HepG2 (cell line): ENCODE measurements around the gene CASS4. TPM values are rescaled to one million over a fixed set of nuclear protein-coding genes. Genes with fewer than 3 reads are reported as not detected.

Experiments
- ARNT2 ChIP-seq: sonication (generic); formaldehyde crosslinking; IDR thresholded peaks from 2 replicates; pipeline ENCODE4 v1.8.0; 2022; ENCODE audit warnings: mild to moderate bottlenecking, low read depth, missing genetic modification reagents, moderate library complexity
- ARNTL ChIP-seq: sonication (generic); formaldehyde crosslinking; IDR thresholded peaks from 2 replicates; pipeline ENCODE4 v1.4.0; 2020; ENCODE audit warnings: mild to moderate bottlenecking, missing genetic modification reagents
- ETS1 ChIP-seq: sonication (generic); formaldehyde crosslinking; IDR thresholded peaks from 2 replicates; pipeline ENCODE4 v1.4.0; 2020; ENCODE audit warnings: missing genetic modification reagents
- GPN1 ChIP-seq: sonication (generic); formaldehyde crosslinking; IDR thresholded peaks from 2 replicates; pipeline ENCODE4 v1.5.1; 2020; ENCODE audit warnings: missing genetic modification reagents, borderline replicate concordance
- HNF1B ChIP-seq: sonication (generic); formaldehyde crosslinking; IDR thresholded peaks from 2 replicates; pipeline ENCODE4 v1.5.1; 2020; ENCODE audit warnings: mild to moderate bottlenecking, moderate library complexity, missing genetic modification reagents
- ISL2 ChIP-seq: sonication (generic); formaldehyde crosslinking; IDR thresholded peaks from 2 replicates; pipeline ENCODE4 v1.5.0; 2020; ENCODE audit warnings: missing genetic modification reagents
- KDM2A ChIP-seq: sonication (generic); formaldehyde crosslinking; IDR thresholded peaks from 2 replicates; pipeline ENCODE4 v1.4.0; 2020; ENCODE audit warnings: low read depth, missing genetic modification reagents, borderline replicate concordance
- LCORL ChIP-seq, 2 experiments: fragments of 450-650 bp in 1 of 2; sonication (generic) in 1 of 2; formaldehyde crosslinking in 1 of 2; IDR thresholded peaks; 2 replicates each; pipeline versions ENCODE4 v1.5.0 to v1.6.1; 2017 to 2020; ENCODE audit warnings: antibody characterized with exemption in 1 of 2, missing genetic modification reagents in 1 of 2
- POLR2AphosphoS2 ChIP-seq: IDR thresholded peaks from 2 replicates; pipeline ENCODE4 v1.6.1; 2011; ENCODE audit warnings: low read depth, low read length, improper control_type of control experiment
- RFX1 ChIP-seq: fragments of 450-650 bp; IDR thresholded peaks from 2 replicates; pipeline ENCODE4 v1.6.1; 2017
- SSRP1 ChIP-seq: IDR thresholded peaks from 2 replicates; pipeline ENCODE4 v1.6.1; 2016; ENCODE audit warnings: control low read depth
- STAG1 ChIP-seq: sonication (generic); formaldehyde crosslinking; IDR thresholded peaks from 2 replicates; pipeline ENCODE4 v1.4.0; 2020; ENCODE audit warnings: missing genetic modification reagents
- TEAD2 ChIP-seq: sonication (generic); formaldehyde crosslinking; IDR thresholded peaks from 2 replicates; pipeline ENCODE4 v1.9.0; 2021; ENCODE audit warnings: missing genetic modification reagents
- XRCC5 ChIP-seq: fragments of 200-400 bp; formaldehyde crosslinking; optimal IDR thresholded peaks from 2 replicates; pipeline ENCODE3; 2017; ENCODE audit warnings: mild to moderate bottlenecking, low read length
- YY1 ChIP-seq: IDR thresholded peaks from 2 replicates; pipeline ENCODE4 v1.6.1; 2011; ENCODE audit warnings: low read length, low read depth, moderate library complexity, mild to moderate bottlenecking; ENCODE audit not compliant: insufficient read depth, insufficient replicate concordance
- ZNF232 ChIP-seq: sonication (generic); formaldehyde crosslinking; IDR thresholded peaks from 2 replicates; pipeline ENCODE4 v1.4.0; 2020; ENCODE audit warnings: missing genetic modification reagents, borderline replicate concordance
- ZNF382 ChIP-seq: sonication (generic); formaldehyde crosslinking; IDR thresholded peaks from 2 replicates; pipeline ENCODE4 v1.5.0; 2020; ENCODE audit warnings: missing genetic modification reagents, mild to moderate bottlenecking, borderline replicate concordance
- ZNF468 ChIP-seq: sonication (generic); formaldehyde crosslinking; IDR thresholded peaks from 2 replicates; pipeline ENCODE4 v1.8.0; 2022; ENCODE audit warnings: mild to moderate bottlenecking, moderate library complexity, missing genetic modification reagents
- ZNF556 ChIP-seq: sonication (generic); formaldehyde crosslinking; IDR thresholded peaks from 2 replicates; pipeline ENCODE4 v1.4.0; 2020; ENCODE audit warnings: mild to moderate bottlenecking, missing genetic modification reagents, borderline replicate concordance
- ZNF558 ChIP-seq: sonication (generic); formaldehyde crosslinking; IDR thresholded peaks from 2 replicates; pipeline ENCODE4 v1.9.0; 2022; ENCODE audit warnings: mild to moderate bottlenecking, missing genetic modification reagents, borderline replicate concordance
- ZNF83 ChIP-seq: sonication (generic); formaldehyde crosslinking; IDR thresholded peaks from 2 replicates; pipeline ENCODE4 v1.4.0; 2020; ENCODE audit warnings: missing genetic modification reagents, mild to moderate bottlenecking, borderline replicate concordance
- ZSCAN22 ChIP-seq: sonication (generic); formaldehyde crosslinking; IDR thresholded peaks from 2 replicates; pipeline ENCODE4 v1.4.0; 2020; ENCODE audit warnings: mild to moderate bottlenecking, missing genetic modification reagents
- polyA plus RNA-seq, 8 experiments: library from polyadenylated mRNA; depleted of rRNA in 3 of 8; stranded (reverse) in 7 of 8; unstranded in 1 of 8; fragments of >200 nt; fragmentation: Illumina TruSeq in 4 of 8; extraction: Trizol in 4 of 8; gene quantifications; 2 replicates each; pipeline versions ENCODE4 v1.2.1 to v1.2.3, GENCODE V29; 2011 to 2016; ENCODE audit warnings: low read depth in 4 of 8, missing spikeins in 1 of 8, mixed read lengths in 1 of 8; ENCODE audit not compliant: insufficient read depth in 1 of 8
- total RNA-seq, 5 experiments: library from RNA; depleted of rRNA; stranded (reverse); fragments of >200 nt; fragmentation: Illumina TruSeq; extraction: Trizol; gene quantifications; 2 replicates each; pipeline ENCODE4 v1.2.3, GENCODE V29; 2016; ENCODE audit warnings: low read depth in 1 of 5
- TF ChIP-seq, protein P1 (sequence below): sonication (generic); formaldehyde crosslinking; conservative IDR thresholded peaks from 2 replicates; pipeline ENCODE4 v1.8.0; 2022; ENCODE audit warnings: missing genetic modification reagents
- TF ChIP-seq, protein P2 (sequence below), 2 experiments: fragments of 450-650 bp in 1 of 2; sonication (generic) in 1 of 2; formaldehyde crosslinking; IDR thresholded peaks; 2 replicates each; pipeline versions ENCODE4 v1.5.0 to v1.8.0; 2020 to 2022; ENCODE audit warnings: mild to moderate bottlenecking in 1 of 2, missing genetic modification reagents in 1 of 2
- TF ChIP-seq, protein P3 (sequence below): sonication (generic); formaldehyde crosslinking; IDR thresholded peaks from 2 replicates; pipeline ENCODE4 v1.4.0; 2020; ENCODE audit warnings: missing genetic modification reagents

The CASS4 gene
- total and polyA plus RNA-seq, 2 of the 13 experiments (the other 11 are each of a cell fraction or from before 2014, with no cell fraction given), result 0.17 to 0.49 TPM

DNA sequence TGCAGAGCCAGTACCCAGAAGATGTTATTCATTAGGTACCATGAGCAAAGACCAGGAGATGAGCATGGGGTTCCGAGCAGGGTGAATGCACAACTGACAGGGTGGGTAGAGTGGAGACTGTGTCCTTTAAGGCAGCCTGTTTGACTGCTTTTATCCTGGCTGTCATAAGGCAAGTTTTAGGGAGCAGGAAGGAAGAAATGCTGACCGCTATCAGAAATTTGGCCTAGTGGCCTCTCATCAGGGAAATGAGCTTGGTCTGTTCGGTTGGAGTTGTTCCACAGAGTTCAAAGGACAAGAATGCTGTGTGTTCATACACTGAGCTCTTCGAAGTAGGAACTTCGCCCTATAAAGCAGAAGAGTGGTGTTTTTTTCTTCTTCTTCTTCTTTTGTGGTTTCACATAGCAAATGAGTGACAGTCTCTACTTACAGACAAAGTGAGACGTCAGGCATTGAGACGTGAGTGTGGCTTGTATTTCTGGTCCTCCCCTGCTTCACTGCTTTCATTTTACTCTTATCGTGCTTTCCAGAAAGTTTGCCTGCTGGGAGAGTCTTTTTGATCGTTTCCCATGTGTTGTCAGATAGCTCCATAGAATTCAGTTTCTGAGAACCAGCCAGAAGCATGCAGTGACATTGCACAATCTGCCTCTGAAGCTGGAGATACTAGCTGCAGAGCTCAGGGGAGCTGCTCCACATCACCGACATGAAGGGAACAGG, at the start of gene CASS4 (continued):
- TF ChIP-seq HNF1B, result no peak
- TF ChIP-seq RFX1, result no peak
- TF ChIP-seq GPN1, result no peak
- TF ChIP-seq ETS1 (CRISPR knock-in tag), result no peak
- TF ChIP-seq, protein P1, sequence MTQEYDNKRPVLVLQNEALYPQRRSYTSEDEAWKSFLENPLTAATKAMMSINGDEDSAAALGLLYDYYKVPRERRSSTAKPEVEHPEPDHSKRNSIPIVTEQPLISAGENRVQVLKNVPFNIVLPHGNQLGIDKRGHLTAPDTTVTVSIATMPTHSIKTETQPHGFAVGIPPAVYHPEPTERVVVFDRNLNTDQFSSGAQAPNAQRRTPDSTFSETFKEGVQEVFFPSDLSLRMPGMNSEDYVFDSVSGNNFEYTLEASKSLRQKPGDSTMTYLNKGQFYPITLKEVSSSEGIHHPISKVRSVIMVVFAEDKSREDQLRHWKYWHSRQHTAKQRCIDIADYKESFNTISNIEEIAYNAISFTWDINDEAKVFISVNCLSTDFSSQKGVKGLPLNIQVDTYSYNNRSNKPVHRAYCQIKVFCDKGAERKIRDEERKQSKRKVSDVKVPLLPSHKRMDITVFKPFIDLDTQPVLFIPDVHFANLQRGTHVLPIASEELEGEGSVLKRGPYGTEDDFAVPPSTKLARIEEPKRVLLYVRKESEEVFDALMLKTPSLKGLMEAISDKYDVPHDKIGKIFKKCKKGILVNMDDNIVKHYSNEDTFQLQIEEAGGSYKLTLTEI (CRISPR knock-in tag), result no peak
- no peak for TF ChIP-seq ZNF83 (CRISPR knock-in tag)
- no peak for TF ChIP-seq TEAD2
- TF ChIP-seq POLR2AphosphoS2, result no peak
- no peak for TF ChIP-seq STAG1
- TF ChIP-seq ZNF468 (CRISPR knock-in tag), result no peak
- no peak; the same call in 1 of the 2 replicates for TF ChIP-seq SSRP1 (CRISPR knock-in tag)
- TF ChIP-seq ISL2 (CRISPR knock-in tag), result no peak
- no peak for TF ChIP-seq ARNTL (CRISPR knock-in tag)
- TF ChIP-seq ZSCAN22, result no peak
- TF ChIP-seq KDM2A (CRISPR knock-in tag), result peak; percentile 30
- TF ChIP-seq, protein P2, sequence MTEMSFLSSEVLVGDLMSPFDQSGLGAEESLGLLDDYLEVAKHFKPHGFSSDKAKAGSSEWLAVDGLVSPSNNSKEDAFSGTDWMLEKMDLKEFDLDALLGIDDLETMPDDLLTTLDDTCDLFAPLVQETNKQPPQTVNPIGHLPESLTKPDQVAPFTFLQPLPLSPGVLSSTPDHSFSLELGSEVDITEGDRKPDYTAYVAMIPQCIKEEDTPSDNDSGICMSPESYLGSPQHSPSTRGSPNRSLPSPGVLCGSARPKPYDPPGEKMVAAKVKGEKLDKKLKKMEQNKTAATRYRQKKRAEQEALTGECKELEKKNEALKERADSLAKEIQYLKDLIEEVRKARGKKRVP (CRISPR knock-in tag; IDR thresholded peaks at IDR 0.05), result 0 out of 4 replicates have a peak, but pooled peaks of 1 of the 2 experiments have one; percentile 13
- TF ChIP-seq ZNF382 (CRISPR knock-in tag), result no peak
- peak; percentile 42; the same call in 1 of the 2 replicates for TF ChIP-seq ZNF556 (CRISPR knock-in tag)
- TF ChIP-seq ZNF232 (CRISPR knock-in tag), result peak; percentile 53; the same call in 1 of the 2 replicates
- 0 out of 2 replicates have a peak, but pooled peaks have one; percentile 30 for TF ChIP-seq ARNT2 (CRISPR knock-in tag)
- TF ChIP-seq, protein P3, sequence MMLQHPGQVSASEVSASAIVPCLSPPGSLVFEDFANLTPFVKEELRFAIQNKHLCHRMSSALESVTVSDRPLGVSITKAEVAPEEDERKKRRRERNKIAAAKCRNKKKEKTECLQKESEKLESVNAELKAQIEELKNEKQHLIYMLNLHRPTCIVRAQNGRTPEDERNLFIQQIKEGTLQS (CRISPR knock-in tag), result no peak
- no peak for TF ChIP-seq ZNF558 (CRISPR knock-in tag)
- peak; percentile 48 for TF ChIP-seq XRCC5
- TF ChIP-seq LCORL (IDR thresholded peaks at IDR 0.05), result no peak
- no peak for TF ChIP-seq LCORL (CRISPR knock-in tag; IDR thresholded peaks at IDR 0.05)
- no peak for TF ChIP-seq YY1
